ENCODE data around the gene TSPAN13.

GRCh38 chr7:16729541-16729940 is 24.0 kb upstream of the TSPAN13 start:
- TF ChIP-seq POLR2A (IDR thresholded peaks at IDR 0.05) (no peak), CTCF (IDR thresholded peaks at IDR 0.05) (no peak)
